T-helper 9 cell (primary cell): ENCODE measurements around the gene VASN.
"Not testable (repeated sequence)": the region's sequence is repeated elsewhere in the genome, so short reads cannot be mapped to it uniquely, and the experiment has no call there.

ENCODE experiments used
- DNase-seq: peaks from one replicate; pipeline ENCODE4 v3.0.0-alpha.2; 2020

Gene VASN

DNA sequence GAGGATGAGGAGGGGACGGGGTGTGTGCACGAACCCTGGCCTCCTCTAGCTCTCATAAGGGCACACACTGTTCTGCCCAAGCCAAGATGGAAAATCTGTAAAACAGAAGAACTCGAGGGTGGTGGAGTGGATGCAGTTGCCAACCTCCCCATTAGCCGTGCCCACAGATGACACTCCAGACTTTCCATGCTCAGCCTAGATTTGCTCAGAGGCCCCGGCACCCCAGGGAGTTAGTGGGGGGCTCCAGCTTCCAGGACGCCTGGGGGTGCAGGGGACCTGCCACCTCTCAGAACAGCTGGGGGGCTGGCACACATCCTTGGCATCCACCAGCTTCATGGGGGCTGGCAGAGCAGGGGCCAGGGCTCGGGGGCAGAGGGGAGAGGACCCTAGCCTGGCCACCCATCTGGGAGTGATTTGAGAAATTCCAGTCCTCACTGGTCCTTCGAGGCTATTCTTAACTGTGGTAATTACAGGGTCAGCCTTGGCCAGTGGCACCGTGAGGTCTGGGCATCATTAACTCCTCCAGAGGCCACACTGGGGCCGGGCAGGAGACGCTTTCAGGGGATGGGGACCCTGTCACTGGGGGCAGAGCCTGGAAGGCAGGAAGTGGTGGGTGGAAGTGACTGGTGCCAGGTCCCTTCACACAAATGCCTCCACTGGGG lies 14.3 kb downstream of the VASN start:
- DNase-seq: no peak

- DNase-seq: no peak
Measured at GRCh38 chr16:4386451-4386805, 14.8 kb downstream of the VASN start.

- DNase-seq: no peak
Measured at GRCh38 chr16:4386951-4387565, 15.4 kb downstream of the VASN start.

DNA sequence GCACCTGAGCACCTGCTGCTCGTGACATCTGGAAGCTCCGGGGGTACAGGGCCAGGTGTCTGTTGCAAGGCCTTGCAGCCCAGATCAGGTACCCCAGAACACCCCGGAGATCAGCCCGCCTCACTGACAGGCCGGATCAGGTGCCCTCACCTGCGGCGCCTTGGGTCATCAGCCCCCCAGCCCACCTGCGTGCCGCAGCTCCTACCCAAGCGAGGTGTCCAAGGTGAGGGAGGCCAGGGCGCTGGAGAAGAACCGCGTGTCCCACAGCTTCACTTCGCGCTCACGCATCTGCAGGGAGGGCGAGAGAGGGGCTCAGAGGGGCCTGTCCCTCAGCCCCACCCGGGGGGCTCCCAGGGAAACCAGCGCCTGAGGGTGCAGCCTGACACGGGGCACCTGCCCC lies 16.1 kb downstream of the VASN start:
- no peak for DNase-seq

GRCh38 chr16:4388271-4389021 lies 16.8 kb downstream of the VASN start:
- DNase-seq: no peak

GRCh38 chr16:4389051-4389955 lies 17.7 kb downstream of the VASN start:
- no peak for DNase-seq

- DNase-seq: no peak
Measured at GRCh38 chr16:4390266-4391260, 18.9 kb downstream of the VASN start.

- DNase-seq: no peak
Measured at GRCh38 chr16:4391631-4392381, 20.2 kb downstream of the VASN start.

DNA sequence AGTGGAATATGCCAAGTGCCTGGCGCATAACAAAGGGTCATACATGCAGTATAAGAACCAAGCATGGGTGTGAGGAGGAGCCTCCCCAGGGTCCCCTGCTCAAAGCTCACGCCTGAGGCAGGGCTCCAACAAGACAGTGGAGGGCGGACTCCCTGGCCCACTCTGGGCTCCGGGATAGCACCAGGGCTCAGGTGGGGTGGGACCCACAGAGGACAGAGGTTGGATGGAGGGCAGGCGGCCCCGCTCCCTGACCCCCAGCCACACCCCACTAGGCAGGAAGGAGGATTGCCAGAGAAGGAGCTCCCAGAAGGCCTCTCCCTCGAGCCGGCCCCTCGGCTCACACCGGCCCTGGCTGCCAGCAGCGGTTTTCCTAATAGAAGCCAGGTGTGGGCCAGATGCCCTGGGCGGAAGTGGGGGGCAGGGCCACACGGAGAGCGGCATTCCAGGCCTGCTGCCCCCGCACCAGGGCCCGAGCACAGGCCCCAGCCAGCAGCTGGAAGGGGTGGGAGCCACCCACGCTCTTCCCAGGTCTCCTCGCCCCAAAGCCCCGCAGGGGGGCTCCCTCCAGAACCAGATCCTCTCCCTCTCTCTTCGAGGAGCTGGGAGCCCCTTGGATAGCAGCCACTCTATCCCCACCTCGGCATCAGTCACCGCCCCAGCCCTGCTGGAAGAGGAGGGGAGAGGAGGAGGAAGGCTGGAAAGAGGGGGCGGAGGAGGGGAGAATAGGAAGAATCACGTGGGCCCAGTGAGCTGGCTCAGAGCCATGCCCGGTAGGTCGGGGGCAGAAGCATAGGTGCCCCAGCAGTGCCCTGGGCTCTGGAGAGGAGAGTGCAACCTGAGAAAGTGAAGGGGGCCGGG lies 21.0 kb downstream of the VASN start:
- DNase-seq: no peak

- DNase-seq: no peak
Measured at GRCh38 chr16:4393240-4393600, 21.6 kb downstream of the VASN start.

GRCh38 chr16:4393850-4394249 lies 22.2 kb downstream of the VASN start:
- DNase-seq: not testable (repeated sequence)

DNA sequence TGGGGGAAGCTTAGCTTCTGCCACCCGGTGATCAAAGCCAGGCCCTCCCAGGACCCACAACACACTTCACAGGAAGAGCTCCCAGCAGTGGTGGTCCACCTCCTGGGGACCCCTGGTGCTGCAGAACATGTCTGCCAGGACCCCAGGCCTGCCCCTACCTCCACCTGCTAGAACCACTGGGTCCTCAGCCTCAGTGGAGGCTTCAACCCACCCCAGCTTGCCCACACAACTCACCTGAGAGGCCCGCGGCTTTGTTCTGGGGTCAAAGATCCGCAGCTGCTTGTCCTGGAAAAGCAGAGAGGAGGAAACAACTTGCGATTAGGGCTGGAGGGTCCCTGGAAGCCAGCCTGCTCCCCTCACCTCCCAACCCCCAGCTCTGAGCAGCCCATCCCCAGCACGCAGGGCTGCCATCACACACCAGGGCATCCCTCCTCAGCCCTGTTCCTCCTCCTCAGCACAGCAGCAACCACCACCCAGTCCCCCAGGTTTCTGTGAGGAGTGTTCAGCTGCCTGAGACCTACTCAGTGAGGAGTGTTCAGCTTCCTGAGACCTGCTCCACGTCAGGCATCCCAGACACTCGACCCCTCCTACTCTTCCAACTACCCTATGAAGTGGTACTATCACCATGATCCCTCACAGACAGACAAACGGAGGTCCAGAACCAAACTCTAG lies 23.5 kb downstream of the VASN start:
- no peak for DNase-seq

- DNase-seq: no peak
Measured at GRCh38 chr16:4399001-4399730, 27.5 kb downstream of the VASN start.

- DNase-seq: no peak
Measured at GRCh38 chr16:4401094-4401501, 29.4 kb downstream of the VASN start.

- no peak for DNase-seq
Measured at GRCh38 chr16:4401510-4401909, 29.9 kb downstream of the VASN start.

DNA sequence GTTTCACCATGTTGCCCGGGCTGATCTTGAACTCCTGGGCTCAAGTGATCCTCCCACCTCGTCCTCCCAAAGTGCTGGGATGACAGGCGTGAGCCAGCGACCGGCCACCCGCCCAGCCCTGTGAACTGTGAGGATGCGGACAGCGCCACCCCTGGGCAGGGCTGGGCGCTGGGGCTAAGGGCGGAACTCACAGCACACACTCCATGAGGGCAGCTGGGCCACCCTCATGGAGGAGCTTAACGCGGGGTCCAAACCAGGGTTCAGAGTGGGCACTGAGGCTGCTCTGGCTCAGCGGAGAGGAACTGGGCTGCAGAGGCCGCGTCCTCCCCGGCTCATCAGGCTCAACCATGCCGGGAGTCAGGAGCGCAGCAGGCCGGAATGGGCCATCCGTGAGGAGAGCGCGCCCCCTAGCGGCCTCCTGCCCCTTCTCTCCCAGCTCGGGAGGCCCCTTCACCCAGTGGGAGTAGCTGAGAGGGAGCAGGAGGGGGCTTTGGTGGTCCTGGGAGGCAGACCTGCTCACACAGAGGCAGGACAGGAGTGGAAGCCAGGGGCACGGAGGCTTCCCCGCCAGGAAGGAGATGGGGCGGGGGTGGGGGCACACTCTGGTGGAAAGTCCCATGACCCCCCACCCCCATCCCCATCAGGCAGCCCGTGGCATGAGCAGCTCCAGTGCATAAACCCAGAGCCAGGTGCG lies 30.9 kb downstream of the VASN start:
- DNase-seq: peak; percentile 62

- DNase-seq: no peak
Measured at GRCh38 chr16:4403133-4403949, 31.7 kb downstream of the VASN start.
